ENCODE data around the gene CEBPE. TPM values are rescaled to one million over a fixed set of nuclear protein-coding genes. Genes with fewer than 3 reads are reported as not detected.

CEBPE gene
- total and polyA plus RNA-seq, 11 donors, result 0.18 to 0.32 (median 0.24) TPM; not detected in 8

- Histone ChIP-seq H3K27ac (peak overlapping the region in 1 of 12 donors; percentile 64), H3K9me3 (no peaks in the 10 kb centered on the region), H3K36me3 (peaks cover 0 to 25% (median 5%) of the 10 kb centered on the region in 9 donors), H3K27me3 (no peaks in the 10 kb centered on the region), H3K4me1 (peaks cover 0 to 25% (median 8%) of the 10 kb centered on the region in 12 donors), H3K4me3 (no peak overlapping the region)
- intact Hi-C loops (cut with DNase I), result loop anchor here in 5 of 10 donors (5.0 to 10.0 kb wide), 5 partner anchors 33 to 250 kb away; partner anchors contain the start of genes CMTM5 (in 1 of the 5), IL25 (in 1 of the 5) and PPP1R3E (in 1 of the 5)
- TF ChIP-seq, protein P1, sequence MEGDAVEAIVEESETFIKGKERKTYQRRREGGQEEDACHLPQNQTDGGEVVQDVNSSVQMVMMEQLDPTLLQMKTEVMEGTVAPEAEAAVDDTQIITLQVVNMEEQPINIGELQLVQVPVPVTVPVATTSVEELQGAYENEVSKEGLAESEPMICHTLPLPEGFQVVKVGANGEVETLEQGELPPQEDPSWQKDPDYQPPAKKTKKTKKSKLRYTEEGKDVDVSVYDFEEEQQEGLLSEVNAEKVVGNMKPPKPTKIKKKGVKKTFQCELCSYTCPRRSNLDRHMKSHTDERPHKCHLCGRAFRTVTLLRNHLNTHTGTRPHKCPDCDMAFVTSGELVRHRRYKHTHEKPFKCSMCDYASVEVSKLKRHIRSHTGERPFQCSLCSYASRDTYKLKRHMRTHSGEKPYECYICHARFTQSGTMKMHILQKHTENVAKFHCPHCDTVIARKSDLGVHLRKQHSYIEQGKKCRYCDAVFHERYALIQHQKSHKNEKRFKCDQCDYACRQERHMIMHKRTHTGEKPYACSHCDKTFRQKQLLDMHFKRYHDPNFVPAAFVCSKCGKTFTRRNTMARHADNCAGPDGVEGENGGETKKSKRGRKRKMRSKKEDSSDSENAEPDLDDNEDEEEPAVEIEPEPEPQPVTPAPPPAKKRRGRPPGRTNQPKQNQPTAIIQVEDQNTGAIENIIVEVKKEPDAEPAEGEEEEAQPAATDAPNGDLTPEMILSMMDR (IDR thresholded peaks at IDR 0.05), result no peak
- no peak for TF ChIP-seq POLR2A (IDR thresholded peaks at IDR 0.05)
- ATAC-seq, result no peak
- DNase-seq, result no peak
- 88 to 92% (median 89%) methylated on average over 13 of the region's 13 CpGs for WGBS, 4 donors
Observed at GRCh38 chr14:23124337-23124954, 5.4 kb upstream of the CEBPE start.

GRCh38 chr14:23123419-23123818 lies 4.4 kb upstream of the CEBPE start:
- WGBS, 4 donors, result 26 to 30% (median 27%) methylated on average over 6 to 8 of the region's 8 CpGs

GRCh38 chr14:23122086-23122485 lies 3.0 kb upstream of the CEBPE start:
- no peak for TF ChIP-seq POLR2A (IDR thresholded peaks at IDR 0.05)
- TF ChIP-seq, protein P1 (IDR thresholded peaks at IDR 0.05), result no peak
- Histone ChIP-seq H3K4me1 (peaks cover 0 to 31% (median 8%) of the 10 kb centered on the region in 12 donors), H3K27me3 (no peaks in the 10 kb centered on the region), H3K9me3 (no peaks in the 10 kb centered on the region), H3K27ac (peak overlapping the region in 5 of 12 donors; percentile 10 to 46 (median 20)), H3K36me3 (peaks cover 0 to 3% (median 0%) of the 10 kb centered on the region in 9 donors), H3K4me3 (no peak overlapping the region)
- no peak for ATAC-seq
- no peak for DNase-seq
- intact Hi-C loops (cut with DNase I), result loop anchor here in 6 of 10 donors (2.0 to 10.0 kb wide), 6 partner anchors 33 to 253 kb away; partner anchors contain the start of genes CMTM5 (in 1 of the 6), IL25 (in 1 of the 6) and PPP1R3E (in 1 of the 6)
- 79 to 94% (median 91%) methylated on average over 6 of the region's 6 CpGs for WGBS, 4 donors

More at GRCh38 chr14:23123419-23123818, 4.4 kb upstream of the CEBPE start:
- DNase-seq, result peak; percentile 64 to 90 (median 88)
- Histone ChIP-seq H3K36me3 (peaks cover 0 to 16% (median 0%) of the 10 kb centered on the region in 9 donors), H3K4me3 (no peak overlapping the region), H3K27me3 (no peaks in the 10 kb centered on the region), H3K4me1 (peaks cover 0 to 31% (median 8%) of the 10 kb centered on the region in 12 donors), H3K9me3 (no peaks in the 10 kb centered on the region), H3K27ac (peak overlapping the region in 3 of 12 donors; percentile 39 to 48 (median 39))
- TF ChIP-seq, protein P1 (IDR thresholded peaks at IDR 0.05), result no peak
- TF ChIP-seq POLR2A (IDR thresholded peaks at IDR 0.05), result no peak
- peak; percentile 68 to 82 (median 78) for ATAC-seq
- intact Hi-C loops (cut with DNase I), result loop anchor here in 6 of 10 donors (2.0 to 10.0 kb wide), 6 partner anchors 31 to 251 kb away; partner anchors contain the start of genes CMTM5 (in 1 of the 6), IL25 (in 1 of the 6) and PPP1R3E (in 1 of the 6)

GRCh38 chr14:23121361-23121771 lies 2.3 kb upstream of the CEBPE start:
- no peaks in the 10 kb centered on the region for H3K27me3 ChIP-seq
- intact Hi-C loops (cut with DNase I), result loop anchor here in 9 of 10 donors (1.0 to 10.0 kb wide), 11 partner anchors 36 to 253 kb away; partner anchors contain the start of genes SLC7A8 (in 2 of the 9), CMTM5 (in 1 of the 9), IL25 (in 1 of the 9) and PPP1R3E (in 1 of the 9)
- ATAC-seq, result peak; percentile 37 to 66 (median 47)
- DNase-seq, result peak in 3 of 5 donors; percentile 43 to 69 (median 50)
- H3K9me3 ChIP-seq, result no peaks in the 10 kb centered on the region
- no peaks in the 10 kb centered on the region for H3K36me3 ChIP-seq
- H3K27ac ChIP-seq, result peak overlapping the region in 7 of 12 donors; percentile 10 to 46 (median 15)
- H3K4me1 ChIP-seq, result peaks cover 0 to 31% (median 8%) of the 10 kb centered on the region in 12 donors
- TF ChIP-seq POLR2A (IDR thresholded peaks at IDR 0.05), result no peak
- TF ChIP-seq, protein P1 (IDR thresholded peaks at IDR 0.05), result no peak
- H3K4me3 ChIP-seq, result no peak overlapping the region
- 33 to 42% (median 36%) methylated on average over 4 to 6 of the region's 6 CpGs for WGBS, 4 donors
